Natural killer cell (primary cell): ENCODE measurements around the gene ARID5A. TPM values are rescaled to one million over a fixed set of nuclear protein-coding genes. Genes with fewer than 3 reads are reported as not detected.

Experiments
- ATAC-seq, 3 donors: fragments of 150-1000 bp in 2 of 3; fragments of 200-7000 bp in 1 of 3; cut with Tn5 transposase; 1 replicate in 1 of 3; 2 replicates in 2 of 3; pipeline ENCODE4 v1.10.0; 2021; ENCODE audit warnings: mild to moderate bottlenecking in 2 of 3, moderate library complexity in 2 of 3
- DNase-seq, 2 donors: peaks; one replicate each; pipeline versions ENCODE4 v3.0.0 to v3.0.0-alpha.2; 2013 to 2021; ENCODE audit warnings: mixed read lengths in 1 of 2
- H3K27ac ChIP-seq: one replicate; pipeline ENCODE4 v1.5.1; 2013; ENCODE audit warnings: mild to moderate bottlenecking, low read length
- H3K27me3 ChIP-seq: one replicate; pipeline ENCODE4 v1.6.1; 2013; ENCODE audit warnings: low read length; ENCODE audit not compliant: control insufficient read depth, insufficient read depth
- H3K36me3 ChIP-seq: one replicate; pipeline ENCODE4 v1.6.1; 2013; ENCODE audit warnings: low read length; ENCODE audit not compliant: control insufficient read depth, insufficient read depth
- H3K4me1 ChIP-seq: one replicate; pipeline ENCODE4 v1.6.1; 2013; ENCODE audit warnings: low read length; ENCODE audit not compliant: control insufficient read depth, insufficient read depth
- H3K4me3 ChIP-seq: one replicate; pipeline ENCODE4 v1.5.1; 2013; ENCODE audit warnings: low read length
- H3K9me3 ChIP-seq: one replicate; pipeline ENCODE4 v1.6.1; 2013; ENCODE audit warnings: low read length; ENCODE audit not compliant: control insufficient read depth, insufficient read depth
- H3K27ac Mint-ChIP-seq, 2 donors: one replicate each; pipeline ENCODE4 v1.8.0; 2022; ENCODE audit warnings: mild to moderate bottlenecking in 2 of 2, mixed read lengths in 2 of 2, moderate library complexity in 1 of 2
- H3K27me3 Mint-ChIP-seq, 2 donors: one replicate each; pipeline ENCODE4 v1.8.0; 2022; ENCODE audit warnings: low read depth in 2 of 2, mixed read lengths in 2 of 2
- H3K36me3 Mint-ChIP-seq: one replicate; pipeline ENCODE4 v1.8.0; 2022; ENCODE audit warnings: mixed read lengths
- H3K4me1 Mint-ChIP-seq, 2 donors: one replicate each; pipeline ENCODE4 v1.8.0; 2022; ENCODE audit warnings: mixed read lengths in 2 of 2
- H3K4me3 Mint-ChIP-seq: one replicate; pipeline ENCODE4 v1.8.0; 2022; ENCODE audit warnings: mild to moderate bottlenecking, moderate library complexity, mixed read lengths
- H3K9me3 Mint-ChIP-seq, 2 donors: one replicate each; pipeline ENCODE4 v1.8.0; 2022; ENCODE audit warnings: mixed read lengths in 2 of 2
- WGBS: methylation state at CpG from one replicate; pipeline ENCODE4 v1.1.7; 2013; ENCODE audit warnings: missing lambda C conversion rate; ENCODE audit not compliant: insufficient coverage; 5-methylcytosine and 5-hydroxymethylcytosine counted together
- intact Hi-C: fragments of 100-400 bp; cut with micrococcal nuclease; formaldehyde crosslinking; loops from one replicate; pipeline ENCODE4 v1.14.2; 2022
- total RNA-seq, 4 donors: library from RNA; stranded (reverse); fragments of 120-200 nt in 1 of 4; gene quantifications; one replicate each; pipeline versions ENCODE4 v1.2.3 to v1.2.4, GENCODE V29; 2013 to 2022
- TF ChIP-seq, protein P1 (sequence below): fragments of 200-600 bp; IDR thresholded peaks from one replicate; pipeline ENCODE4 v1.8.0; 2022; ENCODE audit warnings: antibody characterized with exemption

Gene ARID5A
- total RNA-seq, 3 donors from 2014 or later (not counting 1 experiment from before 2014, with no cell fraction given), result 90.9 to 117 (median 114) TPM

DNA sequence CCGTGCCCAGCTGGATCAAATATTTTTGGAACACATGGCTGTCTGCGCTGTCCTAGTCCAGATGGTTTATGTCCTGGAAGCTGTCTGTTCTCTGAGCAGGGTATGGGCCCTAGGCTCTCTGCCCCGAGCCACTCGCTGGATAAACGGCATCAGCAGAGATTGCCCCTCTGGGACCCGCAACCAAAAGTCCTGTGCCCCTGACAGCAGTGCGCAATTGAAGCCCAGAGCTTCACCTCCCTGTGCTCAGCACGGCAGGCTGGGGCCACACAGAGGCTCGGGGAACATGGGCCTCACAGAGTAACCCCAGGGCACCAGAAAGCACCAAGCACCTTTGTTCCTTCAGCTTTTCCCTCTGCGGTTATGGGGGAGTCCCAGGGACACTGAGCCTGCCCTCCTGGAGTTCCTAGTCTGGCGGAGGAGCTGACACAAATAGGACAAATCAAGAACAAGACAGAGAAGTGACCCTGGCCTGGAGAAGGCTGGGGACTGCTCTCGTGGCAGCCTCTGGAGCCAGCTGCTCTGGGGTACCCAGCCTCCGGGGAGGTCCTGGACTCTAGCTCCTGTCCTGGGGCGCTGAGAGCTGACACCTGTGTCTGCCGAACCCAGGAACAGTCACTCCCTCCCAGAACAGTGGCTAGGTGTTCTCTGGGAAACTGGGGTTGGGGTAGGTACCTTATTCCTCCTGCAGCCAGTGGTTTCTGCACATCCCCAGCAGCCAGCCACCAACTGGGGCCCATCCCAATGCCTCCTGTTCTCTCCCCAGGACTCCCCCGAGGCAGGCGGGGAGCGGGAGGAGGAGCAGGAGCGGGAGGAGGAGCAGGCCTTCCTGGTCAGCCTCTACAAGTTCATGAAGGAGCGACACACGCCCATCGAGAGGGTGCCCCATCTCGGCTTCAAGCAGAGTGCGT, 12.3 kb downstream of the ARID5A start:
- peaks cover 46 to 55% of the 10 kb centered on the region in 2 donors for H3K4me1 Mint-ChIP-seq
- H3K4me3 Mint-ChIP-seq, result no peak overlapping the region

DNA sequence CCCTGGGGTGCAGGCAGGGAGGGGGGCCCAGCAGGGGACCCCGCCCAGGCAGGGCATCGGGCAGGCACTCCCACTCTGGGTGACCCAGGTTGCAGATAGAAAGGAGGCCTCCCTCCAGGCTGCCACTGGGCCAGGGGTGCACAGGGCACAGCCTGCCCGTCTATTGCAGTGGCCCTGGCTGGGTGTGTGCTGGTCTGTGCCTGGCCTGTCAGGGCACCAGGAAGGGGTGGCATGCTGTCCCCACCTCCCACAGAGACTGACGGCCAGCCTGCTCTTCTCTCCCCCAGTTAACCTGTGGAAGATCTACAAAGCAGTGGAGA, 12.9 kb downstream of the ARID5A start:
- H3K27ac Mint-ChIP-seq, result no peak overlapping the region
- H3K9me3 Mint-ChIP-seq, result no peaks in the 10 kb centered on the region
- H3K27ac ChIP-seq, result no peak overlapping the region
- H3K36me3 Mint-ChIP-seq, result no peaks in the 10 kb centered on the region
- H3K4me1 ChIP-seq, result peaks cover 49% of the 10 kb centered on the region
- intact Hi-C loops, result no loop called here
- no peak overlapping the region for H3K4me3 Mint-ChIP-seq
- peaks cover 40 to 55% of the 10 kb centered on the region in 2 donors for H3K4me1 Mint-ChIP-seq
- no peaks in the 10 kb centered on the region for H3K9me3 ChIP-seq
- H3K27me3 Mint-ChIP-seq, result no peaks in the 10 kb centered on the region
- TF ChIP-seq, protein P1, sequence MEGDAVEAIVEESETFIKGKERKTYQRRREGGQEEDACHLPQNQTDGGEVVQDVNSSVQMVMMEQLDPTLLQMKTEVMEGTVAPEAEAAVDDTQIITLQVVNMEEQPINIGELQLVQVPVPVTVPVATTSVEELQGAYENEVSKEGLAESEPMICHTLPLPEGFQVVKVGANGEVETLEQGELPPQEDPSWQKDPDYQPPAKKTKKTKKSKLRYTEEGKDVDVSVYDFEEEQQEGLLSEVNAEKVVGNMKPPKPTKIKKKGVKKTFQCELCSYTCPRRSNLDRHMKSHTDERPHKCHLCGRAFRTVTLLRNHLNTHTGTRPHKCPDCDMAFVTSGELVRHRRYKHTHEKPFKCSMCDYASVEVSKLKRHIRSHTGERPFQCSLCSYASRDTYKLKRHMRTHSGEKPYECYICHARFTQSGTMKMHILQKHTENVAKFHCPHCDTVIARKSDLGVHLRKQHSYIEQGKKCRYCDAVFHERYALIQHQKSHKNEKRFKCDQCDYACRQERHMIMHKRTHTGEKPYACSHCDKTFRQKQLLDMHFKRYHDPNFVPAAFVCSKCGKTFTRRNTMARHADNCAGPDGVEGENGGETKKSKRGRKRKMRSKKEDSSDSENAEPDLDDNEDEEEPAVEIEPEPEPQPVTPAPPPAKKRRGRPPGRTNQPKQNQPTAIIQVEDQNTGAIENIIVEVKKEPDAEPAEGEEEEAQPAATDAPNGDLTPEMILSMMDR, result no peak
- no peak overlapping the region for H3K4me3 ChIP-seq
- WGBS, result 88% methylated on average over 4 of the region's 4 CpGs
- H3K27me3 ChIP-seq, result no peaks in the 10 kb centered on the region
- ATAC-seq (no peak), DNase-seq (no peak)
- peaks cover 55% of the 10 kb centered on the region for H3K36me3 ChIP-seq

More for the DNA sequence above, 12.3 kb downstream of the ARID5A start:
- Histone ChIP-seq H3K36me3 (peaks cover 55% of the 10 kb centered on the region), H3K4me3 (no peak overlapping the region), H3K27ac (no peak overlapping the region), H3K9me3 (no peaks in the 10 kb centered on the region), H3K27me3 (no peaks in the 10 kb centered on the region), H3K4me1 (peaks cover 43% of the 10 kb centered on the region)
- ATAC-seq (no peak), DNase-seq (no peak)
- intact Hi-C loops, result no loop called here
- no peaks in the 10 kb centered on the region for H3K27me3 Mint-ChIP-seq
- WGBS, result 97% methylated on average over 23 of the region's 24 CpGs
- H3K36me3 Mint-ChIP-seq, result no peaks in the 10 kb centered on the region
- TF ChIP-seq, protein P1, result no peak
- no peak overlapping the region for H3K27ac Mint-ChIP-seq
- H3K9me3 Mint-ChIP-seq, result no peaks in the 10 kb centered on the region

DNA sequence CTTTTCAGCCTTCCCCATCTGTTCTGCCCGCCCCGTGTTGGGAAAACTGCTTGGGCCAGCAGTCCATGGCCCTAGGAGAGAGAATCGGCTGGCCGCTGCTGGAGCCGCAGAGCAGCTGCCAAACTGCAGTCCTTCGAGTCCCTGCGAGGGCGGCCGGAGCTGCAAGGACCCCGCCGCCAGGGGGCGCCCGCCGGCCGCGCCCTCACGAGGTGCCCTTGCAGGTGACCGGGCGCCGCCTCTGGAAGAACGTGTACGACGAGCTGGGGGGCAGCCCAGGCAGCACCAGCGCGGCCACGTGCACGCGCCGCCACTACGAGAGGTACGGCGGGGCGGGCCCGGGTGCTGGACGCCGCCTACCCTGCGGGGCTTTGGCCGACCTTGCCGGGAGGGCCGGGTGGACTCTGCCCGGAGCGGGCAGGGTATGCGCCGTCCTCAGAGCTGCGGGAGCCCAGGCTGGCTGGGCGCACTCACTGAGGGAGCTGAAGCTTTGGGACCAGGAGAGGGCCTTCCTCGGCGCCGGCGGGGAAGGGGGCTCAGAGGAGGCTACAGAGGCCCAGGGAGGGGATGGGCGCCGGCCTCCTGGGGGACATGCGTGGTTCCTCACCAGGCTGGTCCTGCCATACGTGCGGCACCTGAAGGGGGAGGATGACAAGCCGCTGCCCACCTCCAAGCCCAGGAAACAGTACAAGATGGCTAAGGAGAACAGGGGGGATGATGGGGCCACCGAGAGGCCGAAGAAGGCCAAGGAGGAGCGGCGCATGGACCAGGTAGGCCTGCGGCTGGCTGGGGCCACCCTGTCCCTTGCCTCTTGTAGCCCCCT, 13.6 kb downstream of the ARID5A start:
- DNase-seq (no peak), ATAC-seq (no peak)
- H3K36me3 ChIP-seq, result peaks cover 55% of the 10 kb centered on the region
- WGBS, result 96% methylated on average over 61 of the region's 61 CpGs
- Mint-ChIP-seq H3K36me3 (no peaks in the 10 kb centered on the region), H3K27me3 (no peaks in the 10 kb centered on the region), H3K4me1 (peaks cover 33 to 54% of the 10 kb centered on the region in 2 donors), H3K4me3 (no peak overlapping the region), H3K9me3 (no peaks in the 10 kb centered on the region), H3K27ac (no peak overlapping the region)
- H3K4me3 ChIP-seq, result no peak overlapping the region
- H3K27ac ChIP-seq, result no peak overlapping the region
- H3K9me3 ChIP-seq, result no peaks in the 10 kb centered on the region
- peaks cover 50% of the 10 kb centered on the region for H3K4me1 ChIP-seq
- TF ChIP-seq, protein P1, result no peak
- no peaks in the 10 kb centered on the region for H3K27me3 ChIP-seq
- intact Hi-C loops, result no loop called here
